GM23338 (cell line): ENCODE results near the gene UBE3B. TPM values are rescaled to one million over a fixed set of nuclear protein-coding genes. Genes with fewer than 3 reads are reported as not detected.

Experiments
- ATAC-seq: fragments of 200-7000 bp; cut with Tn5 transposase; 3 replicates; pipeline ENCODE4 v1.9.1; 2020
- DNase-seq: peaks from one replicate; pipeline ENCODE4 v3.0.0-alpha.2; 2015; ENCODE audit warnings: low spot score
- H2AFZ ChIP-seq: fragments of 200-600 bp; sonication (generic); 2 replicates; pipeline ENCODE4 v1.8.0; 2016; ENCODE audit warnings: antibody characterized with exemption, mild to moderate bottlenecking, moderate library complexity
- H3F3A ChIP-seq: fragments of 200-600 bp; sonication (generic); replicated peaks from 2 replicates; pipeline ENCODE4 v1.8.0; 2017; ENCODE audit warnings: antibody characterized with exemption, mixed run types, low read depth
- H3K27ac ChIP-seq: fragments of 200-600 bp; sonication (generic); 2 replicates; pipeline ENCODE4 v1.6.1; 2016; ENCODE audit warnings: low read depth
- H3K27me3 ChIP-seq: fragments of 200-600 bp; sonication (generic); 2 replicates; pipeline ENCODE4 v1.8.0; 2016; ENCODE audit warnings: mild to moderate bottlenecking, mixed run types, moderate library complexity; ENCODE audit not compliant: insufficient read depth
- H3K36me3 ChIP-seq: fragments of 200-600 bp; sonication (generic); 2 replicates; pipeline ENCODE4 v1.8.0; 2016; ENCODE audit warnings: mild to moderate bottlenecking; ENCODE audit not compliant: insufficient read depth
- H3K4me1 ChIP-seq: fragments of 200-600 bp; sonication (generic); 2 replicates; pipeline ENCODE4 v1.8.0; 2016; ENCODE audit warnings: mild to moderate bottlenecking, moderate library complexity; ENCODE audit not compliant: insufficient read depth
- H3K4me2 ChIP-seq: fragments of 200-600 bp; sonication (generic); 2 replicates; pipeline ENCODE4 v1.7.1; 2017; ENCODE audit warnings: mixed run types
- H3K4me3 ChIP-seq: fragments of 200-600 bp; sonication (generic); 2 replicates; pipeline ENCODE4 v1.6.1; 2016; ENCODE audit warnings: mixed run types
- H3K79me2 ChIP-seq: fragments of 200-600 bp; sonication (generic); replicated peaks from 2 replicates; pipeline ENCODE4 v1.8.0; 2017; ENCODE audit warnings: mild to moderate bottlenecking; ENCODE audit not compliant: insufficient read depth
- H3K9me2 ChIP-seq: fragments of 200-600 bp; sonication (generic); 2 replicates; pipeline ENCODE4 v1.8.0; 2017; ENCODE audit not compliant: insufficient read depth
- H4K20me1 ChIP-seq: fragments of 200-600 bp; sonication (generic); replicated peaks from 2 replicates; pipeline ENCODE4 v1.8.0; 2017; ENCODE audit warnings: mild to moderate bottlenecking; ENCODE audit not compliant: insufficient read depth
- H3K27ac Mint-ChIP-seq: 2 replicates; pipeline ENCODE4 v1.8.0; 2020; ENCODE audit warnings: inconsistent platforms, mild to moderate bottlenecking, moderate library complexity, mixed read lengths
- H3K27me3 Mint-ChIP-seq: 3 replicates; pipeline ENCODE4 v1.8.0; 2022; ENCODE audit warnings: low read depth, mild to moderate bottlenecking, moderate library complexity, mixed read lengths, inconsistent platforms; ENCODE audit not compliant: insufficient read depth, poor library complexity
- H3K36me3 Mint-ChIP-seq: 3 replicates; pipeline ENCODE4 v1.8.0; 2021; ENCODE audit warnings: low read depth, mild to moderate bottlenecking, inconsistent platforms, moderate library complexity, mixed read lengths
- H3K4me1 Mint-ChIP-seq: 3 replicates; pipeline ENCODE4 v1.8.0; 2020; ENCODE audit warnings: mild to moderate bottlenecking, inconsistent platforms, mixed read lengths
- H3K4me3 Mint-ChIP-seq: 3 replicates; pipeline ENCODE4 v1.8.0; 2021; ENCODE audit warnings: moderate library complexity, mild to moderate bottlenecking, inconsistent platforms, mixed read lengths
- H3K9me3 Mint-ChIP-seq: 3 replicates; pipeline ENCODE4 v1.8.0; 2020; ENCODE audit warnings: moderate library complexity, mild to moderate bottlenecking, inconsistent platforms, mixed read lengths
- CREB1 ChIP-seq: fragments of 250-450 bp; sonication (Bioruptor Pico); IDR thresholded peaks from 2 replicates; pipeline ENCODE4 v1.5.0; 2020; ENCODE audit warnings: low read depth, mild to moderate bottlenecking, moderate library complexity
- CTCF ChIP-seq, 2 experiments: fragments of 200-600 bp in 1 of 2; sonication (generic) in 1 of 2; conservative IDR thresholded peaks; 2 replicates each; pipeline versions ENCODE4 v1.5.1 to v1.6.1; 2016 to 2017; ENCODE audit warnings: antibody characterized with exemption in 2 of 2, low read depth in 2 of 2, mild to moderate bottlenecking in 2 of 2, moderate library complexity in 1 of 2
- EZH2 ChIP-seq: fragments of 200-600 bp; sonication (generic); IDR thresholded peaks from one replicate; pipeline ENCODE4 v1.8.0; 2017; ENCODE audit warnings: antibody characterized with exemption, mild to moderate bottlenecking, low read depth; ENCODE audit not compliant: unreplicated experiment
- EZH2phosphoT487 ChIP-seq: fragments of 200-600 bp; sonication (generic); IDR thresholded peaks from one replicate; pipeline ENCODE4 v1.8.1; 2018; ENCODE audit warnings: antibody characterized with exemption; ENCODE audit not compliant: unreplicated experiment
- NANOG ChIP-seq: IDR thresholded peaks from 2 replicates; pipeline ENCODE4 v1.6.1; 2016; ENCODE audit warnings: antibody characterized with exemption, borderline replicate concordance
- POLR2AphosphoS5 ChIP-seq: IDR thresholded peaks from 2 replicates; pipeline ENCODE4 v1.6.1; 2016; ENCODE audit warnings: antibody characterized with exemption, low read depth
- STAT1 ChIP-seq: IDR thresholded peaks from one replicate; pipeline ENCODE4 v1.6.1; 2016; ENCODE audit warnings: antibody characterized with exemption; ENCODE audit not compliant: unreplicated experiment
- ZNF114 ChIP-seq: fragments of 250-450 bp; sonication (Bioruptor Pico); IDR thresholded peaks from 2 replicates; pipeline ENCODE4 v1.5.0; 2020; ENCODE audit warnings: mild to moderate bottlenecking, moderate library complexity
- ZNF331 ChIP-seq: fragments of 250-450 bp; sonication (Bioruptor Pico); IDR thresholded peaks from 2 replicates; pipeline ENCODE4 v1.5.0; 2020; ENCODE audit warnings: low read depth, mild to moderate bottlenecking, moderate library complexity
- ZNF462 ChIP-seq: fragments of 250-450 bp; sonication (Bioruptor Pico); IDR thresholded peaks from 2 replicates; pipeline ENCODE4 v1.5.0; 2020; ENCODE audit warnings: mild to moderate bottlenecking, moderate library complexity
- polyA plus RNA-seq: library from polyadenylated mRNA; unstranded; fragments of >200 nt; fragmentation: Nextera tagmentation; extraction: Ambion mirVana; gene quantifications from 2 replicates; pipeline ENCODE4 v1.2.1, GENCODE V29; 2016
- total RNA-seq: library from RNA; depleted of rRNA; stranded (reverse); fragments of >200 nt; shearing (Covaris generic); gene quantifications from 2 replicates; pipeline ENCODE4 v1.2.3, GENCODE V29; 2014

The UBE3B gene
- total and polyA plus RNA-seq, 2 experiments from 2014 or later: 20.8 TPM

- Histone ChIP-seq H3K36me3 (no peaks in the 10 kb centered on the region), H3F3A (no peaks in the 10 kb centered on the region), H3K79me2 (no peaks in the 10 kb centered on the region), H3K4me3 (no peak overlapping the region), H3K27me3 (no peaks in the 10 kb centered on the region), H3K9me2 (no peaks in the 10 kb centered on the region), H2AFZ (no peak overlapping the region), H3K27ac (no peak overlapping the region), H3K4me2 (no peak overlapping the region), H4K20me1 (no peaks in the 10 kb centered on the region; the same call in 1 of the 2 replicates), H3K4me1 (no peaks in the 10 kb centered on the region)
- Mint-ChIP-seq H3K9me3 (no peaks in the 10 kb centered on the region), H3K36me3 (peaks cover 45% of the 10 kb centered on the region), H3K4me1 (peaks cover 5% of the 10 kb centered on the region), H3K27ac (peak overlapping the region; percentile 92), H3K4me3 (no peak overlapping the region), H3K27me3 (peaks cover 10% of the 10 kb centered on the region)
- TF ChIP-seq CTCF (conservative IDR thresholded peaks at IDR 0.05; ENCODE audit: low read depth in 2 of 2) (peak; percentile 86 to 97), ZNF331 (CRISPR knock-in tag) (no peak)
- ATAC-seq: peak; percentile 89
- DNase-seq: peak; percentile 83
Observed at GRCh38 chr12:109518820-109519665, 41.6 kb downstream of the UBE3B start.

GRCh38 chr12:109519787-109520186 lies 42.4 kb downstream of the UBE3B start:
- Mint-ChIP-seq H3K9me3 (no peaks in the 10 kb centered on the region), H3K27ac (0 out of 2 replicates have a peak overlapping the region, but pooled peaks have one; percentile 56), H3K36me3 (peaks cover 40% of the 10 kb centered on the region), H3K4me1 (peaks cover 5% of the 10 kb centered on the region), H3K27me3 (peaks cover 7% of the 10 kb centered on the region), H3K4me3 (no peak overlapping the region)
- no peaks in the 10 kb centered on the region for H3K36me3 ChIP-seq
- ATAC-seq (no peak), DNase-seq (no peak)
- H3F3A ChIP-seq: no peaks in the 10 kb centered on the region
- no peaks in the 10 kb centered on the region for H3K9me2 ChIP-seq
- no peaks in the 10 kb centered on the region; the same call in 1 of the 2 replicates for H4K20me1 ChIP-seq
- H3K4me2 ChIP-seq: no peak overlapping the region
- no peaks in the 10 kb centered on the region for H3K27me3 ChIP-seq
- no peak overlapping the region for H3K27ac ChIP-seq
- no peaks in the 10 kb centered on the region for H3K4me1 ChIP-seq
- H2AFZ ChIP-seq: no peak overlapping the region
- no peaks in the 10 kb centered on the region for H3K79me2 ChIP-seq
- no peak overlapping the region for H3K4me3 ChIP-seq
- TF ChIP-seq EZH2phosphoT487: no peak
- no peak for TF ChIP-seq CREB1 (CRISPR knock-in tag)
- TF ChIP-seq NANOG: no peak
- TF ChIP-seq EZH2: no peak
- no peak for TF ChIP-seq POLR2AphosphoS5
- TF ChIP-seq CTCF (conservative IDR thresholded peaks at IDR 0.05; ENCODE audit: low read depth in 2 of 2): no peak
- TF ChIP-seq ZNF462 (CRISPR knock-in tag): no peak
- TF ChIP-seq ZNF114 (CRISPR knock-in tag): no peak
- TF ChIP-seq STAT1: no peak
